Tibial nerve (tissue), 4 donors: ENCODE results near the gene POLR3H. TPM values are rescaled to one million over a fixed set of nuclear protein-coding genes. Genes with fewer than 3 reads are reported as not detected.

Experiments
- DNase-seq, 2 donors: peaks; one replicate each; pipeline ENCODE4 v3.0.0-alpha.2; 2019; ENCODE audit warnings: low spot score in 2 of 2
- H3K27ac ChIP-seq, 4 donors: fragments of 200-600 bp; sonication (generic) in 3 of 4; one replicate each; pipeline ENCODE4 v1.5.1; 2017 to 2019; ENCODE audit warnings: mild to moderate bottlenecking in 1 of 4
- H3K27me3 ChIP-seq, 2 donors: fragments of 200-600 bp; sonication (generic) in 1 of 2; one replicate each; pipeline versions ENCODE4 v1.5.1 to v1.6.0; 2017 to 2019
- H3K36me3 ChIP-seq, 3 donors: fragments of 200-600 bp; sonication (generic); one replicate each; pipeline ENCODE4 v1.5.1; 2018 to 2019
- H3K4me1 ChIP-seq, 4 donors: fragments of 200-600 bp; sonication (generic) in 3 of 4; one replicate each; pipeline ENCODE4 v1.5.1; 2017 to 2019
- H3K4me3 ChIP-seq, 4 donors: fragments of 200-600 bp; sonication (generic) in 3 of 4; one replicate each; pipeline ENCODE4 v1.5.1; 2017 to 2019; ENCODE audit warnings: mild to moderate bottlenecking in 1 of 4, moderate library complexity in 1 of 4
- H3K9me3 ChIP-seq, 4 donors: fragments of 200-600 bp; sonication (generic) in 3 of 4; one replicate each; pipeline ENCODE4 v1.5.1; 2017 to 2019
- EP300 ChIP-seq, 2 donors: sonication (generic); formaldehyde crosslinking; IDR thresholded peaks; one replicate each; pipeline ENCODE4 v1.6.1; 2017; ENCODE audit warnings: antibody characterized with exemption in 2 of 2, mild to moderate bottlenecking in 1 of 2
- POLR2A ChIP-seq, 2 donors: fragments of 450-650 bp; IDR thresholded peaks; one replicate each; pipeline ENCODE4 v1.6.1; 2017; ENCODE audit warnings: antibody characterized with exemption in 2 of 2, mild to moderate bottlenecking in 2 of 2, moderate library complexity in 2 of 2
- WGBS, 2 donors: methylation state at CpG; one replicate each; pipeline ENCODE4 v1.1.5; 2018; 5-methylcytosine and 5-hydroxymethylcytosine counted together
- total RNA-seq, 4 donors: library from RNA; depleted of rRNA; stranded (reverse); fragments of >200 nt; gene quantifications; one replicate each; pipeline ENCODE4 v1.1.0, GENCODE V29; 2016
- TF ChIP-seq, protein P1 (sequence below), 5 experiments: fragments of 200-600 bp in 3 of 5; fragments of 450-650 bp in 2 of 5; sonication (generic) in 3 of 5; IDR thresholded peaks; one replicate each; pipeline ENCODE4 v1.5.1; 2016 to 2019; ENCODE audit warnings: antibody characterized with exemption in 5 of 5, mild to moderate bottlenecking in 3 of 5, moderate library complexity in 2 of 5

The POLR3H gene
- total RNA-seq, 4 donors from 2014 or later: 26.6 to 33.6 (median 27.5) TPM

DNA sequence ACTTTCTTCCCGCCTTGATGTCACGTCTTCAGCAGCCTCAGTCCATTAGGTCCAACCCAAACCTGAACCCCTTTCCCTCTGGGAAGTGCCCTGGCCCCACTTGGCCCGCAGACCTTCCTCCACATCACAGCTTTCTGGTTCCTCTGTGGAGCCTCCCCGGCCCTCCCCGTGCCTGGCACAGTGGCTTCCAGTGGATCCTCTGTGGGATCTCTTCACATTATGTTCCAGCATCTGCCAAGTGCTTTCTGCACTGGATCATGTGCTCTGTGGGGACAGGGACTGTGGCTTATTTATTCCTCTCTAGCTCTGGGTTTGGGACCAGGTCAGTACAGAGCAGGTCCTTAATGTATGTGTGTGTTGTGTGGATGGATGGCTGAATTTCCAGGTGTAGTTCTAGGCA is 30.9 kb downstream of the POLR3H start:
- H3K36me3 ChIP-seq: peaks cover 0 to 88% (median 5%) of the 10 kb centered on the region in 3 donors
- no peak for DNase-seq
- no peaks in the 10 kb centered on the region for H3K9me3 ChIP-seq
- no peak overlapping the region for H3K4me3 ChIP-seq
- H3K27me3 ChIP-seq: no peaks in the 10 kb centered on the region
- WGBS, 2 donors: 66 to 71% methylated on average over 5 of the region's 5 CpGs
- TF ChIP-seq POLR2A (IDR thresholded peaks at IDR 0.05): no peak
- no peak for TF ChIP-seq EP300 (IDR thresholded peaks at IDR 0.05)
- TF ChIP-seq, protein P1, sequence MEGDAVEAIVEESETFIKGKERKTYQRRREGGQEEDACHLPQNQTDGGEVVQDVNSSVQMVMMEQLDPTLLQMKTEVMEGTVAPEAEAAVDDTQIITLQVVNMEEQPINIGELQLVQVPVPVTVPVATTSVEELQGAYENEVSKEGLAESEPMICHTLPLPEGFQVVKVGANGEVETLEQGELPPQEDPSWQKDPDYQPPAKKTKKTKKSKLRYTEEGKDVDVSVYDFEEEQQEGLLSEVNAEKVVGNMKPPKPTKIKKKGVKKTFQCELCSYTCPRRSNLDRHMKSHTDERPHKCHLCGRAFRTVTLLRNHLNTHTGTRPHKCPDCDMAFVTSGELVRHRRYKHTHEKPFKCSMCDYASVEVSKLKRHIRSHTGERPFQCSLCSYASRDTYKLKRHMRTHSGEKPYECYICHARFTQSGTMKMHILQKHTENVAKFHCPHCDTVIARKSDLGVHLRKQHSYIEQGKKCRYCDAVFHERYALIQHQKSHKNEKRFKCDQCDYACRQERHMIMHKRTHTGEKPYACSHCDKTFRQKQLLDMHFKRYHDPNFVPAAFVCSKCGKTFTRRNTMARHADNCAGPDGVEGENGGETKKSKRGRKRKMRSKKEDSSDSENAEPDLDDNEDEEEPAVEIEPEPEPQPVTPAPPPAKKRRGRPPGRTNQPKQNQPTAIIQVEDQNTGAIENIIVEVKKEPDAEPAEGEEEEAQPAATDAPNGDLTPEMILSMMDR (IDR thresholded peaks at IDR 0.05): no peak
- peaks cover 0 to 41% (median 7%) of the 10 kb centered on the region in 4 donors for H3K4me1 ChIP-seq
- peak overlapping the region in 3 of 4 donors; percentile 10 to 87 (median 60) for H3K27ac ChIP-seq

DNA sequence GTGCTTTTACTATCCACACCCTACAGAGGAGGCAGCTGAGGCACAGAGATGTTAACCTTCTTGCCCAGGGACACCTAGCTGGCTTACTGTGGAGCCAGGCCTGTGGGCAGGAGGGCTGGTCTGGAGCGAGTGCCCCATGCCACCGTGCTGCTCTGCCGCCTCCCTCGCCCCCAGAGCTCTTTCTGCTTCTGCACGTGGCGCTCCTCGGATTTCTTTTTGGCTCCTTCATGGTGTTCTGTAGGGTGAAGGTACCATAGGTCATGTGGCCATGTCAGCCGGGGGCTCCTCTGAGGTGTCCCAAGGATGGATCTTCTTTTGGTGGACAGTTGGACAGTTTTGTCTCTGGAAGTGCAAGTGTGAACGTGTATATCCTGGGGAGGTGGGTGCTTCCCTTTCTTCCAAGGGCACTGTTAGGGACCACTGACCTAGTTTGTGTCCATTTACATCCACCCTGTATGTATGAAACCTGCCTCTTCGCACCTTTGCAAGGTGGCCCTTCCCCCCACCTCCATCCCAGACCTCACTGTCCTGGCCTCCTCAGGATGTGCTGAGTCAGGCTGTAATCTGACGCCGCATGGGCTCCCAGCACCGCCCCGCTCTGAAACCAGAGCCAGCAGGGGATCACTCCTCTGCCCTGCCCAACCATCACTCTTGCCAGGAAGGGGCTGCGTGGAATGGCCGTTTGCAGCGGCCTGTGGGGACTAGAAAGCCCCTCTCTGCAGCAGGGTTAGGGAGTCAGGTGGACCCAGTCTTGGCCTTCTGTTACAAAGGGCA is 31.7 kb downstream of the POLR3H start:
- H3K27ac ChIP-seq: peak overlapping the region in 3 of 4 donors; percentile 10 to 87 (median 60)
- H3K36me3 ChIP-seq: peaks cover 0 to 91% (median 5%) of the 10 kb centered on the region in 3 donors
- TF ChIP-seq EP300 (IDR thresholded peaks at IDR 0.05) (no peak), POLR2A (IDR thresholded peaks at IDR 0.05) (no peak)
- TF ChIP-seq, protein P1 (IDR thresholded peaks at IDR 0.05): no peak
- DNase-seq: no peak
- no peak overlapping the region for H3K4me3 ChIP-seq
- peaks cover 0 to 43% (median 11%) of the 10 kb centered on the region in 4 donors for H3K4me1 ChIP-seq
- H3K9me3 ChIP-seq: no peaks in the 10 kb centered on the region
- H3K27me3 ChIP-seq: no peaks in the 10 kb centered on the region
- WGBS, 2 donors: 66 to 75% methylated on average over 15 to 17 of the region's 17 CpGs

DNA sequence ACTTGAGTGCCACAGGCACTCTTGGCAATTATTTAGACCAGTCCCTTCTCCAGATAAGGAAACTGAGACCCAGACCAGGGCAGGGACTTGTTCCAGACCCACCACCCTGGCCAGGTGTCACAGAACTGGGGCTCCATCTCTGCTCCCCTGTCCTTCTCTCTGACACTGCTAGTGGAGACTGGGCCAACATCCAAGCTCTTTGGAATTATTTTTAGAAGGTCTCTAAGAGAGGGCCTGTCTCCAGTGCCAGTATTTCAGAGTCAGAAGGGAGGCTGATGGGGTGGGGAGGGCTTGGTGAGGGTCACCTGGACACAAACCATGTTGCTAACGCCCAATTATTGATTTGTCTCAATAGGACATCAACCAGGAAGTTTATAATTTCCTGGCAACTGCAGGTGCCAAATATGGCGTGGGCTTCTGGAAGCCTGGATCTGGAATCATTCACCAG is 32.7 kb downstream of the POLR3H start:
- Histone ChIP-seq H3K4me1 (peaks cover 0 to 47% (median 9%) of the 10 kb centered on the region in 4 donors), H3K36me3 (peaks cover 0 to 84% (median 5%) of the 10 kb centered on the region in 3 donors), H3K9me3 (no peaks in the 10 kb centered on the region), H3K27ac (peak overlapping the region in 2 of 4 donors; percentile 69 to 87), H3K27me3 (no peaks in the 10 kb centered on the region), H3K4me3 (no peak overlapping the region)
- TF ChIP-seq POLR2A (IDR thresholded peaks at IDR 0.05) (no peak), EP300 (IDR thresholded peaks at IDR 0.05) (no peak)
- TF ChIP-seq, protein P1 (IDR thresholded peaks at IDR 0.05): no peak
- 63 to 75% methylated on average over 2 of the region's 2 CpGs for WGBS, 2 donors
- DNase-seq: no peak

DNA sequence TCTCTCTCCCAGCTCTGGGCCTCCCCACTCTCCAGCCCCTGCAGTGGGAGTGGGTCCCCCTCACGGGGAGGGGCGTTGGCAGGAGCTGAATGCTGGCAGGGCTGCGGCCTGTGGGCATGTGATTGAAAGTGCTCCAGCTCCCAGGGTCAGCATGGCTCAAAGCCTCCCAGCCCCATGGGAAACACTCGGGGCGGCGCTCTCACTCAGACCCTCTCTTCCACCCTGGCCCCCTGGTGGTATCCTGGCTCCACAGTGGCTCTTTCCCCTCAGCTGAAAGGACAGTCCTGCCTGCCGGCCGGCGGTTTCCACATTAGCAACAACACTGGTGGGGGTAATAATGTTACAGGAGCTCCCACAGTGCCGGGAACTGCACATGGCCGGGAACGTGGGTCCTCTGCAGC is 35.5 kb downstream of the POLR3H start:
- peaks cover 0 to 65% (median 3%) of the 10 kb centered on the region in 3 donors for H3K36me3 ChIP-seq
- H3K4me3 ChIP-seq: no peak overlapping the region
- H3K4me1 ChIP-seq: peaks cover 0 to 72% (median 9%) of the 10 kb centered on the region in 4 donors
- TF ChIP-seq POLR2A (IDR thresholded peaks at IDR 0.05): peak in 1 of 2 donors; percentile 42
- TF ChIP-seq, protein P1 (IDR thresholded peaks at IDR 0.05): peak in 4 of 5 experiments; percentile 15 to 58 (median 44)
- peak; percentile 64 to 89 for TF ChIP-seq EP300 (IDR thresholded peaks at IDR 0.05)
- H3K27me3 ChIP-seq: no peaks in the 10 kb centered on the region
- no peaks in the 10 kb centered on the region for H3K9me3 ChIP-seq
- DNase-seq: no peak
- 22 to 45% methylated on average over 12 of the region's 12 CpGs for WGBS, 2 donors
- peak overlapping the region; percentile 65 to 91 (median 78) for H3K27ac ChIP-seq
